Gastrocnemius medialis (tissue), 4 donors: Measurements from ENCODE around the gene SDF2. TPM values are rescaled to one million over a fixed set of nuclear protein-coding genes. Genes with fewer than 3 reads are reported as not detected.

Experiments
- ATAC-seq, 2 donors: fragments of 150-250 bp; one replicate each; pipeline ENCODE4 v1.9.1; 2016
- DNase-seq, 2 donors: peaks; one replicate each; pipeline ENCODE4 v3.0.0-alpha.2; 2019
- H3K27ac ChIP-seq, 4 donors: fragments of 200-600 bp; sonication (generic); 1 replicate in 1 of 4; 2 replicates in 3 of 4; pipeline ENCODE4 v1.5.1; 2016 to 2018; ENCODE audit warnings: mild to moderate bottlenecking in 2 of 4, moderate library complexity in 1 of 4
- H3K27me3 ChIP-seq, 3 donors: fragments of 200-600 bp; sonication (generic) in 2 of 3; 1 replicate in 1 of 3; 2 replicates in 2 of 3; pipeline versions ENCODE4 v1.5.1 to v1.6.0; 2016 to 2019; ENCODE audit warnings: mild to moderate bottlenecking in 1 of 3, moderate library complexity in 1 of 3
- H3K36me3 ChIP-seq, 2 donors: fragments of 200-600 bp; sonication (generic) in 1 of 2; one replicate each; pipeline ENCODE4 v1.5.1; 2017 to 2018
- H3K4me1 ChIP-seq, 2 donors: fragments of 200-600 bp; sonication (generic) in 1 of 2; one replicate each; pipeline ENCODE4 v1.5.1; 2016 to 2017; ENCODE audit warnings: mild to moderate bottlenecking in 2 of 2
- H3K4me3 ChIP-seq, 4 donors: fragments of 200-600 bp; sonication (generic) in 3 of 4; 1 replicate in 1 of 4; 2 replicates in 3 of 4; pipeline ENCODE4 v1.5.1; 2016 to 2019; ENCODE audit warnings: mild to moderate bottlenecking in 2 of 4
- H3K9me3 ChIP-seq, 3 donors: fragments of 200-600 bp; sonication (generic) in 2 of 3; 1 replicate in 1 of 3; 2 replicates in 2 of 3; pipeline ENCODE4 v1.5.1; 2016 to 2019
- CTCF ChIP-seq, 5 experiments: fragments of 450-650 bp in 3 of 5; fragments of 200-600 bp in 2 of 5; sonication (generic) in 2 of 5; IDR thresholded peaks in 4 of 5; conservative IDR thresholded peaks in 1 of 5; 1 replicate in 4 of 5; 2 replicates in 1 of 5; pipeline ENCODE4 v1.5.1; 2016 to 2019; ENCODE audit warnings: antibody characterized with exemption in 5 of 5, mild to moderate bottlenecking in 3 of 5, moderate library complexity in 3 of 5
- POLR2A ChIP-seq, 2 donors: fragments of 450-650 bp; IDR thresholded peaks; one replicate each; pipeline ENCODE4 v1.6.1; 2017; ENCODE audit warnings: antibody characterized with exemption in 2 of 2, mild to moderate bottlenecking in 2 of 2, moderate library complexity in 2 of 2
- in situ Hi-C, 4 donors: fragments of 200-750 bp; cut with MboI; loops; one replicate each; pipeline versions ENCODE4 v1.15.0 to v1.8.0; 2017; ENCODE audit warnings: low sequenced_read_pairs in 4 of 4
- intact Hi-C: fragments of 100-400 bp; cut with DNase I; formaldehyde crosslinking; loops from one replicate; pipeline ENCODE4 v1.15.1; 2023; ENCODE audit warnings: low total_unique reads
- total RNA-seq, 4 donors: library from RNA; depleted of rRNA; stranded (reverse); fragments of >200 nt; gene quantifications; one replicate each; pipeline versions ENCODE4 v1.1.0 to v1.2.3, GENCODE V29; 2016

SDF2 gene
- total RNA-seq, 4 donors from 2014 or later = 23.6 to 36.4 (median 28.4) TPM

GRCh38 chr17:28703552-28704218 is 42.0 kb upstream of the SDF2 start:
- peaks cover 0 to 62% of the 10 kb centered on the region in 2 donors for H3K36me3 ChIP-seq
- no peak overlapping the region for H3K4me3 ChIP-seq
- DNase-seq (no peak), ATAC-seq (no peak)
- H3K9me3 ChIP-seq = no peaks in the 10 kb centered on the region
- no peaks in the 10 kb centered on the region for H3K4me1 ChIP-seq
- in situ Hi-C loops (no loop called here), intact Hi-C loops (no loop called here)
- H3K27ac ChIP-seq = no peak overlapping the region
- no peak for TF ChIP-seq CTCF (IDR thresholded peaks at IDR 0.05 in 4 of 5, conservative IDR thresholded peaks at IDR 0.05 in 1 of 5)
- TF ChIP-seq POLR2A (IDR thresholded peaks at IDR 0.05) = no peak
- no peaks in the 10 kb centered on the region for H3K27me3 ChIP-seq

- H3K4me3 ChIP-seq = no peak overlapping the region
- no peaks in the 10 kb centered on the region for H3K4me1 ChIP-seq
- H3K36me3 ChIP-seq = peaks cover 0 to 72% of the 10 kb centered on the region in 2 donors
- no peak overlapping the region for H3K27ac ChIP-seq
- H3K27me3 ChIP-seq = no peaks in the 10 kb centered on the region
- TF ChIP-seq CTCF (IDR thresholded peaks at IDR 0.05 in 4 of 5, conservative IDR thresholded peaks at IDR 0.05 in 1 of 5) (no peak), POLR2A (IDR thresholded peaks at IDR 0.05) (no peak)
- no peaks in the 10 kb centered on the region for H3K9me3 ChIP-seq
- ATAC-seq (no peak), DNase-seq (no peak)
- in situ Hi-C loops = no loop called here
- intact Hi-C loops = no loop called here
Observed at GRCh38 chr17:28702752-28703150, 41.0 kb upstream of the SDF2 start.

GRCh38 chr17:28702026-28702751 is 40.5 kb upstream of the SDF2 start:
- no peaks in the 10 kb centered on the region for H3K27me3 ChIP-seq
- H3K4me3 ChIP-seq = no peak overlapping the region
- TF ChIP-seq CTCF (IDR thresholded peaks at IDR 0.05 in 4 of 5, conservative IDR thresholded peaks at IDR 0.05 in 1 of 5) (no peak), POLR2A (IDR thresholded peaks at IDR 0.05) (no peak)
- no peak for DNase-seq
- H3K36me3 ChIP-seq = peaks cover 3 to 77% of the 10 kb centered on the region in 2 donors
- H3K9me3 ChIP-seq = no peaks in the 10 kb centered on the region
- no peaks in the 10 kb centered on the region for H3K4me1 ChIP-seq
- in situ Hi-C loops = no loop called here
- no peak overlapping the region for H3K27ac ChIP-seq
- ATAC-seq = no peak
- intact Hi-C loops = no loop called here

GRCh38 chr17:28700830-28701492 is 39.3 kb upstream of the SDF2 start:
- intact Hi-C loops (no loop called here), in situ Hi-C loops (no loop called here)
- no peak for TF ChIP-seq POLR2A (IDR thresholded peaks at IDR 0.05)
- TF ChIP-seq CTCF (IDR thresholded peaks at IDR 0.05 in 4 of 5, conservative IDR thresholded peaks at IDR 0.05 in 1 of 5) = no peak
- no peak for DNase-seq
- H3K4me3 ChIP-seq = no peak overlapping the region
- no peak overlapping the region for H3K27ac ChIP-seq
- no peaks in the 10 kb centered on the region for H3K9me3 ChIP-seq
- H3K36me3 ChIP-seq = peaks cover 8 to 89% of the 10 kb centered on the region in 2 donors
- H3K4me1 ChIP-seq = no peaks in the 10 kb centered on the region
- H3K27me3 ChIP-seq = no peaks in the 10 kb centered on the region
- ATAC-seq = no peak
